OCI-LY7 (cell line): ENCODE measurements around the gene HDAC4. TPM values are rescaled to one million over a fixed set of nuclear protein-coding genes. Genes with fewer than 3 reads are reported as not detected.

Experiments used
- BruUV-seq: library from RNA; stranded (reverse); fragments of 400-500 nt; replicated peaks from 2 replicates; lab custom pipeline; 2021; lab: Mats Ljungman, UMichigan
- CTCF ChIA-PET: fragments of 300-600 bp; sonication (Branson Sonifier 250); formaldehyde crosslinking; loops from one replicate; lab custom pipeline; 2022; ENCODE audit warnings: antibody characterized with exemption; ENCODE audit not compliant: unreplicated experiment; lab: Charles Lee
- POLR2A ChIA-PET: fragments of 300-600 bp; sonication (Branson Sonifier 250); formaldehyde crosslinking; loops from one replicate; lab custom pipeline; 2022; ENCODE audit warnings: antibody characterized with exemption; lab: Charles Lee
- DNase-seq: peaks from one replicate; pipeline ENCODE4 v3.0.0-alpha.2; 2015; ENCODE audit warnings: low spot score
- H2AFZ ChIP-seq: fragments of 200-600 bp; sonication (generic), shearing (Covaris generic); 2 replicates; pipeline ENCODE4 v1.6.1; 2014; ENCODE audit warnings: mild to moderate bottlenecking, antibody characterized with exemption, low read length, moderate library complexity
- H3K27ac ChIP-seq: fragments of 200-600 bp; sonication (generic); 2 replicates; pipeline ENCODE4 v1.5.1; 2014; ENCODE audit warnings: mixed run types, low read depth, mild to moderate bottlenecking, moderate library complexity, low read length, inconsistent platforms; ENCODE audit not compliant: poor library complexity, severe bottlenecking
- H3K36me3 ChIP-seq: fragments of 200-600 bp; sonication (generic); 2 replicates; pipeline ENCODE4 v1.6.1; 2014; ENCODE audit warnings: mild to moderate bottlenecking, antibody characterized with exemption, low read length, moderate library complexity, mixed read lengths; ENCODE audit not compliant: insufficient read depth
- H3K4me1 ChIP-seq: fragments of 200-600 bp; sonication (generic); 2 replicates; pipeline ENCODE4 v1.5.1; 2014; ENCODE audit warnings: mild to moderate bottlenecking, low read length; ENCODE audit not compliant: insufficient read depth, poor library complexity, severe bottlenecking
- H3K4me2 ChIP-seq: fragments of 200-600 bp; sonication (generic); 2 replicates; pipeline ENCODE4 v1.6.1; 2014; ENCODE audit warnings: mild to moderate bottlenecking, low read length
- H3K4me3 ChIP-seq: fragments of 200-600 bp; sonication (generic); 2 replicates; pipeline ENCODE4 v1.5.1; 2014; ENCODE audit warnings: mild to moderate bottlenecking, low read depth, low read length; ENCODE audit not compliant: poor library complexity, severe bottlenecking
- H3K79me2 ChIP-seq: fragments of 200-600 bp; sonication (generic); 2 replicates; pipeline ENCODE4 v1.6.1; 2016; ENCODE audit warnings: low read depth, mild to moderate bottlenecking, low read length, moderate library complexity, mixed read lengths; ENCODE audit not compliant: insufficient read depth
- H3K9me2 ChIP-seq: fragments of 200-600 bp; sonication (generic); 2 replicates; pipeline ENCODE4 v1.6.1; 2016; ENCODE audit warnings: mild to moderate bottlenecking, low read length, mixed read lengths; ENCODE audit not compliant: insufficient read depth
- H3K9me3 ChIP-seq: fragments of 200-600 bp; sonication (generic); 2 replicates; pipeline ENCODE4 v1.6.1; 2014; ENCODE audit warnings: mild to moderate bottlenecking, mixed run types, low read length, mixed read lengths
- H4K20me1 ChIP-seq: fragments of 200-600 bp; sonication (generic); 2 replicates; pipeline ENCODE4 v1.6.1; 2014; ENCODE audit warnings: mild to moderate bottlenecking, antibody characterized with exemption, low read length, moderate library complexity, mixed read lengths; ENCODE audit not compliant: insufficient read depth
- CTCF ChIP-seq: fragments of 200-600 bp; sonication (generic); conservative IDR thresholded peaks from 2 replicates; pipeline ENCODE4 v1.5.1; 2014; ENCODE audit warnings: mild to moderate bottlenecking, antibody characterized with exemption, low read length, moderate library complexity, mixed read lengths
- EZH2phosphoT487 ChIP-seq: fragments of 200-600 bp; sonication (generic); IDR thresholded peaks from 2 replicates; pipeline ENCODE4 v1.6.1; 2018; ENCODE audit warnings: low read depth, borderline replicate concordance, mild to moderate bottlenecking, mixed run types, antibody characterized with exemption, low read length, moderate library complexity, mixed read lengths
- intact Hi-C: fragments of 100-400 bp; cut with micrococcal nuclease; formaldehyde crosslinking; loops from one replicate; pipeline ENCODE4 v1.10.0; 2022; ENCODE audit not compliant: unreplicated experiment
- total RNA-seq, 2 experiments: library from RNA; depleted of rRNA in 1 of 2; stranded (reverse); fragments of >200 nt in 1 of 2; shearing (Covaris generic) in 1 of 2; gene quantifications; 2 replicates each; pipeline ENCODE4 v1.2.3, GENCODE V29; 2014 to 2022

HDAC4 gene
- total RNA-seq, 2 experiments from 2014 or later, result 10.2 to 20.6 TPM

GRCh38 chr2:239322416-239323086, 78.3 kb downstream of the HDAC4 start:
- intact Hi-C loops, result no loop called here
- Histone ChIP-seq H3K79me2 (no peaks in the 10 kb centered on the region), H3K4me3 (no peak overlapping the region), H3K4me2 (no peak overlapping the region), H2AFZ (no peak overlapping the region), H3K9me2 (no peaks in the 10 kb centered on the region), H3K9me3 (no peaks in the 10 kb centered on the region), H3K36me3 (no peaks in the 10 kb centered on the region), H4K20me1 (no peaks in the 10 kb centered on the region), H3K4me1 (no peaks in the 10 kb centered on the region), H3K27ac (no peak overlapping the region)
- POLR2A ChIA-PET, result no interaction called here
- BruUV-seq, result no TSS peak
- CTCF ChIA-PET, result no interaction called here
- TF ChIP-seq CTCF (no peak), EZH2phosphoT487 (no peak)
- DNase-seq, result no peak

- H3K9me3 ChIP-seq, result no peaks in the 10 kb centered on the region
- H3K36me3 ChIP-seq, result no peaks in the 10 kb centered on the region
- no peak overlapping the region for H3K4me3 ChIP-seq
- TF ChIP-seq CTCF (no peak), EZH2phosphoT487 (no peak)
- no peak overlapping the region for H3K27ac ChIP-seq
- DNase-seq, result no peak
- no peak overlapping the region for H2AFZ ChIP-seq
- no peak overlapping the region for H3K4me2 ChIP-seq
- ChIA-PET POLR2A (no interaction called here), CTCF (no interaction called here)
- intact Hi-C loops, result no loop called here
- H3K79me2 ChIP-seq, result no peaks in the 10 kb centered on the region
- no peaks in the 10 kb centered on the region for H4K20me1 ChIP-seq
- no TSS peak for BruUV-seq
- H3K4me1 ChIP-seq, result no peaks in the 10 kb centered on the region
- no peaks in the 10 kb centered on the region for H3K9me2 ChIP-seq
Measured at GRCh38 chr2:239321596-239322415, 79.0 kb downstream of the HDAC4 start.
